Effector CD8-positive, alpha-beta T cell (primary cell): ENCODE results near the gene OPCML.

Experiments
- DNase-seq: peaks from one replicate; lab custom pipeline; 2025; lab: John Stamatoyannopoulos, UW

Gene OPCML

DNA sequence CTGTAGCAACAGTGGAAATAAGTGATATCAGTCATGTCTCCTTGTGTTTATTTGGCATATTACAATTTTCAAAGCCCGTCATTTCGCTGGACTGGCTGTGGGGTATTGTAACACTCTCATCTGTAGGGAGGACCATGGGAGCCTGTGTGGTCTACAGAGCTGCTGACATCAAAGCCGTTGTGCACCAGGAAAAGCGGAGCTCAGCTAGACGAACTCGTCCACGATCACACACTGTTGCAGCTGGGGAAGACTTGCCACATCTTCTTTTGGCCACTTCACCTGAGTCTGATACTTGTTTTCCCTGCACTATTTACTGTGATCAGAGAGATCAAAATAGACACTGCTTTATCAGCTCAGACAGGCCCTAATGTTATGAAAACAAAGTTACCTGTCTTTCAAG, 741.3 kb downstream of the OPCML start:
- DNase-seq: no peak

- DNase-seq: no peak
Observed at GRCh38 chr11:132790466-132790865, 741.8 kb downstream of the OPCML start.

DNA sequence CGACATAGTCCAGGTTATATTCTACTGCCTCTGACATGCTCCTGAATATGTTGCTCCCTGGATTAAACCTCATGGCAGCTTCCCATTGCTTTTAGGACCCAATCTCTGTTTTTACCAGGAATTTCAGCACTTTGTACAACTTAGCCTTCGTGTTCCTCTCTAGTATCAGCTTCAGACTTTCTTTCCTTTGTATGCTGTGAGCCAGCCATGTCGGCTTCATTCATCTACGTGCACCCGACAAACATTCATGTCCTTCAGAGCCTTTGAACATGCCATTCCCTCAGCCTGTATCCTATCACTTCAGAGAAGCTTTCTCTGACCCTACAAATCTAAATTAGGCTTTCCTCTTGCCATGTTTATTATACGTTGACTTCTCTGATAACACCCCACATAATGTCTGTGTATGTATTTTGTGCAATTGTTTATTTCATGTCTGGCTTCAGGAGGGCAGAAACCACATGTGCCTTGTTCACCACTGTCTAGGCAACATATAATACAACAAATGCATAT, 743.4 kb downstream of the OPCML start:
- DNase-seq: no peak

DNA sequence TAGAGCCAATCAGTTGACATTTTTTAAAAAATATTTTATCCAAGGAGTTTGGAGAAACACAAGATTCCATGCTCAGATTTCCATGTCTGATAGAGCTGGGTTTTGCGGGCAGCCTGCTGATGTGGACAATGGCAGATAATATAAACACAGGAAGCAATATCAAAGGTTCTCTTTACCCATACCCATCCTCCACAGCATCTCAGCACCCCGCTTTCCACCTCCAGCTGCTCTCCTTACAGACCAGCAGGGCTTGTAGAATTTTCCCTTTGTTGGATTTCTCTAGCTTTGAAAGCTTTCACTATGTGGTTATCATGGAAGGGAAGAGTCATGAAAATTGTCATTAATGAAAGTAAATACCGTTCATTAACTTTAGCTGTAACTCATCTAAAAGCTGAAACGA, 746.4 kb downstream of the OPCML start:
- no peak for DNase-seq

DNA sequence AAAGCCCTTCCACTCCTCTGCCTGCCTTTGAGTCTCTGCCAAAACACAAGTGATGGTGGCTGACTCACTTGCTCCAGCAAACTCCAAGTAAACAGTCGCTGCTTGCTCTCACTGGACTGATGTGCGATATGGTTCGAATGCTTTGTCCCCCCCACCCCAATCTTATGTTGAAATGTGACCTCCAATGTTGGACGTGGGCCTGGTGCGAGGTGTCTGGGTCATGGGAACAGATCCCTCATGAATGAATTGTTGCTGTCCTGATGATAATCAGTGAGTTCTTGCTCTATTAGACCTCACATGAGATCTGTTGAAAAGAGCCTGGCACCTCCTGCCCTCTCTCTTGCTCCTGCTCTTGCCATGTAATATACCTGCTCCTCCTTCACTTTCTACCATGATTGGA, 747.9 kb downstream of the OPCML start:
- no peak for DNase-seq

- DNase-seq: no peak
Observed at GRCh38 chr11:132782102-132782501, 750.2 kb downstream of the OPCML start.

- DNase-seq: no peak
Observed at GRCh38 chr11:132780046-132780445, 752.3 kb downstream of the OPCML start.

GRCh38 chr11:132779497-132779896, 752.8 kb downstream of the OPCML start:
- DNase-seq: no peak

GRCh38 chr11:132777067-132777975, 755.0 kb downstream of the OPCML start:
- DNase-seq: no peak

DNA sequence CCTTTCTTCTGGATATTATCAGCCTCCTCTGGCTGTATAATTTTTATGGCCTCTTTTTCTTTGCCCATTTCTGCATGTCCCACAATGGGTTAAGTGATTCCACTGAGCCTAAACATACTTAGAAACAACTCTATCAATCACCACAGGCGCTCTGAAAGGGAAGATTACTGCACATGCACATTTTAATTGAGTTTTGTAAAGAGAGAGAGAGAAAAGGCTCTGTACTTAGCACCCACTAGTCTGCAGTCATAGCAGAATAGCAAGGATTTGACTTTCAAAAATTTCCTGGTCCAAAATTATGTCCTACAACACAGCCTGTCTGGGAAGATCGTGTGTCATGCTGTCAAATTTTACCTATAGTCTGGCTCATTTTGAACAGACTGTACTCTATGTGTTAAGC, 758.5 kb downstream of the OPCML start:
- DNase-seq: no peak

- no peak for DNase-seq
Observed at GRCh38 chr11:132772703-132773545, 759.4 kb downstream of the OPCML start.

- DNase-seq: no peak
Observed at GRCh38 chr11:132771746-132772145, 760.6 kb downstream of the OPCML start.

DNA sequence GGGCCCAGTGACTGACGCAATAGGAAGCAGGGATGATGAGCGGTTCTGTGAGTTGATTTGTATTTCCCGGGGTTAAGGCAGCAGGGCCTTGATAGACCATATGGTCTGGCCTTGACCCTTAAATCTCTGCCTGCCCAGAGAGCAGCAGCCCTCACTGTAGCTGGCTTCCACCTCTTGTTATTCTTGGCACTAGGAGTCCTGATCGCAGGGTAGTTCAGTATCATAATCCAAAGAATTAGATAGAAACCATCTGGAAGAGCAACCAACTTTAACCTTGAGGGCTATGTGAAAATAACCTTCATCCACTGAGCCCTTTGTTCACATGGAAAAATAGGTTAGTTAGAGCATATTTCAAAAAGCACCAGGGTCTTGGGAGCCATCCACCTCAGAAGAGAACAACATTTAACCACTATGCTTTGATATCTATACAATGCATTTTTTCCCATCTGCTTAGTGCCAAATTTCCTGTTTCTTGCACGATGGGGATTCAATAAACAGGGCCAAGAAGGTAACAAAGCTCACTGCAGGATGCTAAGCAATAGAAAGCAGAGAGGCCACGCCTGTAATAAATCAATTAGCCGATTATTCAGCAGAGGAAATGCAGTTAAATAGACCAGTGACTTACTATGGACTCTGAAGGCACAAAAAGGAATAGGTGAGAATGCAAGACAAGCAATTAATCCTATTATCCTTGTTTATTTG, 761.3 kb downstream of the OPCML start:
- no peak for DNase-seq

DNA sequence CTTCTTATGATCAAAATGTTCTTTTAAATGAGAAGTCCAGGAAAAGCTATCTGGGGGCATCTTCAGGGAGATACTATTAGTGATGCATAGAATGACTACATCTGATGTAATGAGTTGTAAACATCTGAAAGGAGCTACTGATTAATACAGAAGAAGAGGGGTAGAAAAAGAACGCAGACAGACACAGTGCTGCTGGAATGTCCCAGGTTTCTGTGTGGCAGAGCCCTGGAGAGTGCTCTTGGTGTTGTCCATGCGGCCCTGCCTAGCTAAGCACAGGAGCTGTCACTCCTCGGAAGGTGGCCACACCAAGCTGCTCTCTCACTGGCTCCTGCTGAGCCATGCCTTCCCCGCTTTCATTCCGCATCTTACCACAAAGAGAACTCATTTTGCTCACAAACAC, 768.8 kb downstream of the OPCML start:
- no peak for DNase-seq

DNA sequence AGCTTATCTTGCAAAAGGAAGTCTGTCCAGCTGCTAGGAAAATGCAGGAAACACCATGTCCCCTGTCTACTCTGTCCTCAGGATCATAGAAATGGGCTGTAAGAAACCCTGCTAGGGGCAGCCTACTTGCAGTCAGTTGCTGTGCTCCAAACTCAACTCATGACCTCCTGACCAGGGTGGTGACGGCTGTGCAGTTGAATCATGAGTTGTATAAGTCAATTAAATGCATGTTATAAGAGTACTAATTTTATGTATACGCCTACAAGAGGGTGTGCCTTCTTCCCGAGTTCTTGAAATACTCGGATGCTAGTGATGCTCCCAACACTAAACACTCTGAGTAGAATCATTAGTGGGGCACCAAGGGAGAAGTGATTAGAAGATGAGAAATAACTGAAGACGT, 776.4 kb downstream of the OPCML start:
- no peak for DNase-seq

DNA sequence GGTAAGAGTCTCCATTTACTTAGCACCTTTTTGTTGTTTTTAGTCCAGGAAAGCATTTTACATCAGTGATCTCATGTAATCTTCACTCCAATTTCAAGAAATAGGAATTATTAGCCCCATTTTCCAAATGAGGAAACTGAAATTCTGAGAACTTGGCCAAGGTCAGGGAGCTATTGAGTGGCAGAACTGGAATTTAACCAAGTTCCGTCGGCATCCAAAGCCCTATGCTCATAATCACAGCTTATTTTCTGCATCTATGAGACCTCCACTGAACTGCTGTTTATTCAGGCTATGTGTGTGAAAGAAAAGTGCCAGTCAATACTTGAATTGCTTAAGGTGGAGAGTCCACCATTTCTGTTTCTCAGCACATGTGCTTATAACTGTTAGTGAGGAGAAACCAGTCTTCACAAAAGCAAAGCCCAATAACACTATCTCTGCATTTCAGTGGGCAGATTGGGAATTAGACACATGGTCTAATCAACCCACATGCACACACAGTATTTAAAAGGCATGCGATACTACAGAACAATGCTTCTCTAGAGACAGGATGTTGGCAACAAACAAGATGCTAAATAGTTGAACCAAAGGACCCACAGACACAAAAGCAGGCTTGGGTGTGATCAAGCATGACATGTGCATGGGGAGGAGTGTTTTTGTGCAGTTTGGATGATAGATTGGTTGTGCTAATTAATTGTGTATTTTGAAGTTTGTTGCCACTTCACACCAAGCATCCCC, 780.6 kb downstream of the OPCML start:
- no peak for DNase-seq

GRCh38 chr11:132746305-132746704, 786.0 kb downstream of the OPCML start:
- no peak for DNase-seq

- no peak for DNase-seq
Observed at GRCh38 chr11:132745306-132745705, 787.0 kb downstream of the OPCML start.

DNA sequence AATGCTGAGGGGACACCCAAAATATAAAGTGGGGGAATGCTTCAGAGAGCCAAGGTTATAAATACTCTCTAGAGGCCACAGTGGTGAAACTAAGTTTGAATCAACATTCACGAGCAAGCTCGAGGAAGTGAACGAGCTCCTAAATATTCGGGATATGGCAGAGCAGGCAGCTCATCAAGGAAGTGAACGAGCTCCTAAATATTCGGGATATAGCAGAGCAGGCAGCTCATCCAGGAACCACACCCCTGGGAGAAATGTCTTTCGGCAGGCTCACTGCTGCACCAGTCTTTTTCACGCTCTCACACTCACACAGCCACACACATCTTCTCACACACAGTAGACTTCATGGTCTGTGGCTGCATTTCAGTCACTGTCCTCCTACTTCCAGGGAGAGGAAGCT, 787.5 kb downstream of the OPCML start:
- DNase-seq: no peak

DNA sequence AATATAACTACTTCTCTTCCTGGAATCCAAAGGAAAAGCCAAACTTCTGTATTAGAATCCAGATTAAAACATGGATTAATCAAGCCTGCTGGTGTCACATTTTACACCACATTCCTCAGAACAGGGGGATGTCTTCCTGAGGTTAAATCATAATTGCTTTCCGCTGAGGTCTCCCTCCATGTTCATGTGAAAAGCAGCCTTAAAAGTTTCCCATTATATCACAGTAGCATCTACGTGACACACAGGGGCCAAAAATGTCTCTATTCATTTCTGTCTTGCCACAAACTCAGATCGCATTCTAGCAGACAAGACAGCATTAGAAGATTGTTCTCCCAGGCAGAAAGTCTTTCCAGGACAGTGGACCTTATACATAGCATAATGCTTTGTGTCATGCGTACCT, 788.7 kb downstream of the OPCML start:
- no peak for DNase-seq

- no peak for DNase-seq
Observed at GRCh38 chr11:132742929-132743328, 789.4 kb downstream of the OPCML start.
